BJ (cell line): ENCODE data around the gene SRGAP1. TPM values are rescaled to one million over a fixed set of nuclear protein-coding genes. Genes with fewer than 3 reads are reported as not detected.
A peak's percentile ranks its signal among the peaks of the same experiment; 100 is the strongest.

Source experiments
- CTCF ChIA-PET: fragments of 350-600 bp; formaldehyde crosslinking; extraction: SDS; loops from one replicate; lab custom pipeline; 2021; ENCODE audit warnings: antibody characterized with exemption, inconsistent platforms; lab: Yijun Ruan, JAX
- POLR2A ChIA-PET: fragments of 300-600 bp; sonication (Branson Sonifier 250); formaldehyde crosslinking; extraction: SDS; loops from one replicate; lab custom pipeline; 2021; ENCODE audit warnings: antibody characterized with exemption; lab: Charles Lee
- DNase-seq: peaks from one replicate; pipeline ENCODE4 v3.0.0-alpha.2; 2011; ENCODE audit warnings: low read depth
- H3K27me3 ChIP-seq: 2 replicates; pipeline ENCODE4 v1.6.0; 2011; ENCODE audit warnings: low read length; ENCODE audit not compliant: control insufficient read depth, insufficient read depth
- H3K36me3 ChIP-seq: 2 replicates; pipeline ENCODE4 v1.5.1; 2011; ENCODE audit warnings: low read length; ENCODE audit not compliant: control insufficient read depth, insufficient read depth
- H3K4me3 ChIP-seq: 2 replicates; pipeline ENCODE4 v1.5.1; 2011; ENCODE audit warnings: low read depth, mild to moderate bottlenecking, control low read depth, low read length
- CTCF ChIP-seq: IDR thresholded peaks from 2 replicates; pipeline ENCODE4 v1.5.1; 2011; ENCODE audit warnings: low read depth, mild to moderate bottlenecking, control low read depth, inconsistent platforms, low read length, moderate library complexity; ENCODE audit not compliant: insufficient read depth
- polyA plus RNA-seq: library from polyadenylated mRNA; depleted of rRNA; stranded (reverse); fragments of >200 nt; gene quantifications from 2 replicates; pipeline ENCODE4 v1.2.3, GENCODE V29; 2011

SRGAP1 gene
- polyA plus RNA-seq, 1 experiment = 15.7 TPM

GRCh38 chr12:64180951-64181350 is 336.5 kb downstream of the SRGAP1 start:
- CTCF ChIA-PET = interaction anchor here (0.8 to 2.8 kb wide), 8 partner anchors 10 to 337 kb away, joined by 3 to 27 read pairs (median 4); partner anchors contain the start of gene SRGAP1
- DNase-seq = no peak
- TF ChIP-seq CTCF = no peak
- H3K4me3 ChIP-seq = no peak overlapping the region
- H3K36me3 ChIP-seq = no peaks in the 10 kb centered on the region
- POLR2A ChIA-PET = no interaction called here
- H3K27me3 ChIP-seq = no peaks in the 10 kb centered on the region

- no peak overlapping the region for H3K4me3 ChIP-seq
- ChIA-PET POLR2A (no interaction called here), CTCF (interaction anchor here (0.6 to 2.8 kb wide), 13 partner anchors 9 to 338 kb away, joined by 3 to 27 read pairs (median 4); partner anchors contain the start of gene SRGAP1)
- TF ChIP-seq CTCF = peak; percentile 70
- peak; percentile 95 for DNase-seq
- no peaks in the 10 kb centered on the region for H3K27me3 ChIP-seq
- H3K36me3 ChIP-seq = no peaks in the 10 kb centered on the region
Observed at GRCh38 chr12:64181430-64182291, 337.2 kb downstream of the SRGAP1 start.

GRCh38 chr12:64184216-64184615 is 339.7 kb downstream of the SRGAP1 start:
- Histone ChIP-seq H3K36me3 (no peaks in the 10 kb centered on the region), H3K4me3 (no peak overlapping the region), H3K27me3 (no peaks in the 10 kb centered on the region)
- TF ChIP-seq CTCF = no peak
- ChIA-PET CTCF (interaction anchor here (0.6 to 1.2 kb wide), 3 partner anchors 32 to 341 kb away, joined by 3 read pairs; no protein-coding TSS in a partner anchor), POLR2A (no interaction called here)
- no peak for DNase-seq

GRCh38 chr12:64186789-64187188 is 342.3 kb downstream of the SRGAP1 start:
- Histone ChIP-seq H3K27me3 (no peaks in the 10 kb centered on the region), H3K36me3 (no peaks in the 10 kb centered on the region), H3K4me3 (no peak overlapping the region)
- POLR2A ChIA-PET = no interaction called here
- CTCF ChIA-PET = no interaction called here
- DNase-seq = no peak
- TF ChIP-seq CTCF = no peak

DNA sequence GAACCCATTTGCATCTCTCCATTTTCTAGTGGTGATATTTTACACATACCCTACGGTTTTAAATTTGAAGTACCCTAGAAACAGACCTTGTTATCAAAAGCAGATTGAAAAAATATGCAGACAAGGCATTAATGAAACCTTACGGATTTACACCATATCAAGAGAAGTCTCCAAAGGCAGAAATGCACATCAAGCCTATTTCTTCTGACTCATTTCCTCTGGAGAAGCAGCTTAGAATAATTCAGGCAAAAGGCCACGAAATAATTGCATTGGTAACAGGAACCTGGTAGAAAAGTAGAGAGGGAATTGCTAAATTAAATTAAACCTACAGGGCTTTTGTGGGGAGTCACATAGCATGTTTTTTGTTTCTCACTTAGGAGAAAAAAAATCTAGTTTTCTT is 342.9 kb downstream of the SRGAP1 start:
- no peak for TF ChIP-seq CTCF
- Histone ChIP-seq H3K27me3 (no peaks in the 10 kb centered on the region), H3K4me3 (no peak overlapping the region), H3K36me3 (no peaks in the 10 kb centered on the region)
- no peak for DNase-seq
- POLR2A ChIA-PET = no interaction called here
- CTCF ChIA-PET = no interaction called here
